ENCODE measurements around the gene UBE2L5.

DNA sequence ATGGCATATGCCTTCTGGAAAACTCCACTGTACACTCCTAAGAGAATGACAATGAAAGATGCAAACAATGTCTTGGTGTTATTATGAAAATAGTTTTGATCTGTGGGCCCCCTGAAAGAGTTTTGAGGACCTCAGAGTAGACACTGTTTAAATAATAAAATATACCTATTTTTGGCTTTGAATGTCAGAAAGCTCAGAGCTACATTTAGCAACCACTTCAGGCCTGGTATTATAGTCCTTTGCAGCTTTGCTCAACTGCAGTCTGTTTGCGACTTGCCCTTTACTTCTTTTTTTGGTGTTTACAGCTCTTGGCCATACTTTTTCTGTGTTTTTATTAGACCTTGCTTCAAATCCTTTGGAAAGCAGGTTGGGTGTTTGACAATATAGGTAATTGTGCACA, 5.8 kb upstream of the UBE2L5 start:
- TF ChIP-seq, protein P1, sequence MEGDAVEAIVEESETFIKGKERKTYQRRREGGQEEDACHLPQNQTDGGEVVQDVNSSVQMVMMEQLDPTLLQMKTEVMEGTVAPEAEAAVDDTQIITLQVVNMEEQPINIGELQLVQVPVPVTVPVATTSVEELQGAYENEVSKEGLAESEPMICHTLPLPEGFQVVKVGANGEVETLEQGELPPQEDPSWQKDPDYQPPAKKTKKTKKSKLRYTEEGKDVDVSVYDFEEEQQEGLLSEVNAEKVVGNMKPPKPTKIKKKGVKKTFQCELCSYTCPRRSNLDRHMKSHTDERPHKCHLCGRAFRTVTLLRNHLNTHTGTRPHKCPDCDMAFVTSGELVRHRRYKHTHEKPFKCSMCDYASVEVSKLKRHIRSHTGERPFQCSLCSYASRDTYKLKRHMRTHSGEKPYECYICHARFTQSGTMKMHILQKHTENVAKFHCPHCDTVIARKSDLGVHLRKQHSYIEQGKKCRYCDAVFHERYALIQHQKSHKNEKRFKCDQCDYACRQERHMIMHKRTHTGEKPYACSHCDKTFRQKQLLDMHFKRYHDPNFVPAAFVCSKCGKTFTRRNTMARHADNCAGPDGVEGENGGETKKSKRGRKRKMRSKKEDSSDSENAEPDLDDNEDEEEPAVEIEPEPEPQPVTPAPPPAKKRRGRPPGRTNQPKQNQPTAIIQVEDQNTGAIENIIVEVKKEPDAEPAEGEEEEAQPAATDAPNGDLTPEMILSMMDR (IDR thresholded peaks at IDR 0.05; ENCODE audit: borderline replicate concordance, extremely low read depth, low read length, poor library complexity, severe bottlenecking), result no peak
- no peak for TF ChIP-seq EZH2 (IDR thresholded peaks at IDR 0.05; ENCODE audit: borderline replicate concordance, low read depth, low read length, severe bottlenecking)
